NB4 (cell line): Measurements from ENCODE around the gene MAGIX.

ENCODE experiments used
- MYC ChIP-seq: IDR thresholded peaks from 2 replicates; pipeline ENCODE4 v1.6.1; 2011; ENCODE audit warnings: low read depth, low read length
- POLR2A ChIP-seq: IDR thresholded peaks from 2 replicates; pipeline ENCODE4 v1.6.1; 2011; ENCODE audit warnings: mild to moderate bottlenecking; ENCODE audit not compliant: insufficient read length; ENCODE audit errors: extremely low read depth
- TF ChIP-seq, protein P1 (sequence below): IDR thresholded peaks from one replicate; pipeline ENCODE4 v1.5.1; 2012; ENCODE audit warnings: low read depth, low read length
- TF ChIP-seq, protein P2 (sequence below): IDR thresholded peaks from 2 replicates; pipeline ENCODE4 v1.6.1; 2011; ENCODE audit warnings: low read depth, low read length

DNA sequence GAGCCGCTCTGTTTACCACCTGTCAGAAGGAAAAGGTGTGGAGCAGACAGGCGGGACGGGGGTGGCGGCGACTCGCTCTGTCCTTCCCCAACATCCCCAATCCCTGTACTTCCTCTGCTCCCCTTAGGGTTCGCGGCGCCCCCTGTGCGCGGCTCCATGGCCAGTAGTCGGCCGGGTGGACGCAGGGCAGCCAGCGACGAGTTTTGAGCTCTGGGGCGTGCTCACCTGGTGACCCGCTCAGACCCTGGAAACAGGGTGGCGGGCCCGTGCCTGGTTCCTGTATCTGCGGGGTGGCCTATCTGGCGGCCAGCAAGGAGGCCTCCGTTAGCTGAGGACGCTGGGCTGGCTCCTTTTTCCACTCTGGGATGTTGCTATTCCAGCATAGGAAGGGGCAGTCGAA, 5.4 kb upstream of the MAGIX start:
- TF ChIP-seq POLR2A (no peak), MYC (no peak)
- TF ChIP-seq, protein P1, sequence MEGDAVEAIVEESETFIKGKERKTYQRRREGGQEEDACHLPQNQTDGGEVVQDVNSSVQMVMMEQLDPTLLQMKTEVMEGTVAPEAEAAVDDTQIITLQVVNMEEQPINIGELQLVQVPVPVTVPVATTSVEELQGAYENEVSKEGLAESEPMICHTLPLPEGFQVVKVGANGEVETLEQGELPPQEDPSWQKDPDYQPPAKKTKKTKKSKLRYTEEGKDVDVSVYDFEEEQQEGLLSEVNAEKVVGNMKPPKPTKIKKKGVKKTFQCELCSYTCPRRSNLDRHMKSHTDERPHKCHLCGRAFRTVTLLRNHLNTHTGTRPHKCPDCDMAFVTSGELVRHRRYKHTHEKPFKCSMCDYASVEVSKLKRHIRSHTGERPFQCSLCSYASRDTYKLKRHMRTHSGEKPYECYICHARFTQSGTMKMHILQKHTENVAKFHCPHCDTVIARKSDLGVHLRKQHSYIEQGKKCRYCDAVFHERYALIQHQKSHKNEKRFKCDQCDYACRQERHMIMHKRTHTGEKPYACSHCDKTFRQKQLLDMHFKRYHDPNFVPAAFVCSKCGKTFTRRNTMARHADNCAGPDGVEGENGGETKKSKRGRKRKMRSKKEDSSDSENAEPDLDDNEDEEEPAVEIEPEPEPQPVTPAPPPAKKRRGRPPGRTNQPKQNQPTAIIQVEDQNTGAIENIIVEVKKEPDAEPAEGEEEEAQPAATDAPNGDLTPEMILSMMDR, result no peak
- TF ChIP-seq, protein P2, sequence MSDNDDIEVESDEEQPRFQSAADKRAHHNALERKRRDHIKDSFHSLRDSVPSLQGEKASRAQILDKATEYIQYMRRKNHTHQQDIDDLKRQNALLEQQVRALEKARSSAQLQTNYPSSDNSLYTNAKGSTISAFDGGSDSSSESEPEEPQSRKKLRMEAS, result no peak
